CD8-positive, alpha-beta memory T cell (primary cell): ENCODE results near the gene CLCN2. TPM values are rescaled to one million over a fixed set of nuclear protein-coding genes. Genes with fewer than 3 reads are reported as not detected.
A peak's percentile ranks its signal among the peaks of the same experiment; 100 is the strongest.

ENCODE experiments used
- CTCF ChIA-PET: fragments of 350-600 bp; sonication (Branson Sonifier 250); formaldehyde crosslinking; loops from one replicate; lab custom pipeline; 2021; ENCODE audit warnings: antibody characterized with exemption; lab: Charles Lee
- POLR2A ChIA-PET: fragments of 350-600 bp; sonication (Branson Sonifier 250); formaldehyde crosslinking; loops from one replicate; lab custom pipeline; 2021; ENCODE audit warnings: antibody characterized with exemption; lab: Charles Lee
- DNase-seq, 5 donors: peaks; one replicate each; pipeline versions ENCODE4 v3.0.0 to v3.0.0-alpha.2; 2020 to 2022; ENCODE audit warnings: mixed read lengths in 1 of 5
- H3K27ac ChIP-seq: one replicate; pipeline ENCODE4 v1.7.0; 2013; ENCODE audit warnings: low read depth, mild to moderate bottlenecking, low read length, moderate library complexity
- H3K27me3 ChIP-seq: 2 replicates; pipeline ENCODE4 v1.7.0; 2013; ENCODE audit warnings: low read length, mild to moderate bottlenecking; ENCODE audit not compliant: insufficient read depth, poor library complexity, severe bottlenecking
- H3K36me3 ChIP-seq: 2 replicates; pipeline ENCODE4 v1.7.0; 2013; ENCODE audit warnings: mild to moderate bottlenecking, low read length, moderate library complexity; ENCODE audit not compliant: insufficient read depth
- H3K4me1 ChIP-seq: 2 replicates; pipeline ENCODE4 v1.7.0; 2013; ENCODE audit warnings: mild to moderate bottlenecking, low read length, moderate library complexity; ENCODE audit not compliant: insufficient read depth
- H3K4me3 ChIP-seq: 2 replicates; pipeline ENCODE4 v1.7.0; 2013; ENCODE audit warnings: mild to moderate bottlenecking, low read length
- H3K9me3 ChIP-seq: 2 replicates; pipeline ENCODE4 v1.7.0; 2013; ENCODE audit warnings: mild to moderate bottlenecking, low read length
- H3K27ac Mint-ChIP-seq, 8 donors: one replicate each; pipeline ENCODE4 v1.8.0; 2020 to 2021; ENCODE audit warnings: mixed read lengths in 8 of 8, mild to moderate bottlenecking in 6 of 8, inconsistent platforms in 3 of 8, moderate library complexity in 3 of 8
- H3K27me3 Mint-ChIP-seq, 2 donors: one replicate each; pipeline ENCODE4 v1.8.0; 2020 to 2021; ENCODE audit warnings: mixed read lengths in 2 of 2, mild to moderate bottlenecking in 1 of 2, moderate library complexity in 1 of 2
- H3K36me3 Mint-ChIP-seq, 3 donors: one replicate each; pipeline ENCODE4 v1.8.0; 2020 to 2021; ENCODE audit warnings: mixed read lengths in 3 of 3, inconsistent platforms in 1 of 3, mild to moderate bottlenecking in 1 of 3
- H3K4me1 Mint-ChIP-seq, 3 donors: one replicate each; pipeline ENCODE4 v1.8.0; 2020 to 2021; ENCODE audit warnings: mixed read lengths in 3 of 3, inconsistent platforms in 1 of 3, mild to moderate bottlenecking in 1 of 3
- H3K4me3 Mint-ChIP-seq, 7 donors: one replicate each; pipeline ENCODE4 v1.8.0; 2020 to 2021; ENCODE audit warnings: mixed read lengths in 7 of 7, mild to moderate bottlenecking in 6 of 7, moderate library complexity in 4 of 7, inconsistent platforms in 2 of 7
- H3K9me3 Mint-ChIP-seq, 5 donors: one replicate each; pipeline ENCODE4 v1.8.0; 2020 to 2022; ENCODE audit warnings: mixed read lengths in 5 of 5, mild to moderate bottlenecking in 3 of 5, moderate library complexity in 2 of 5, inconsistent platforms in 1 of 5
- polyA plus RNA-seq: library from polyadenylated mRNA; unstranded; fragments of 300-500 nt; fragmentation: Illumina TruSeq; gene quantifications from one replicate; pipeline ENCODE4 v1.2.3, GENCODE V29; 2021
- total RNA-seq, 2 experiments: library from RNA; stranded (reverse); gene quantifications; one replicate each; pipeline ENCODE4 v1.2.3, GENCODE V29; 2021

Gene CLCN2
- total and polyA plus RNA-seq, 3 experiments from 2014 or later, result 0.54 to 7.3 (median 6.3) TPM

- POLR2A ChIA-PET, result no interaction called here
- H3K4me1 Mint-ChIP-seq, result peaks cover 5 to 10% (median 8%) of the 10 kb centered on the region in 3 donors
These were observed 3.9 kb downstream of the CLCN2 start for GRCh38 chr3:184357248-184358123.

GRCh38 chr3:184355261-184356040 is 6.0 kb downstream of the CLCN2 start:
- Mint-ChIP-seq H3K4me1 (peaks cover 3 to 6% (median 5%) of the 10 kb centered on the region in 3 donors), H3K4me3 (peak overlapping the region in 1 of 7 donors; percentile 57), H3K27ac (peak overlapping the region in 1 of 8 donors; percentile 71), H3K9me3 (no peaks in the 10 kb centered on the region), H3K27me3 (no peaks in the 10 kb centered on the region), H3K36me3 (no peaks in the 10 kb centered on the region)
- no peaks in the 10 kb centered on the region for H3K9me3 ChIP-seq
- no peaks in the 10 kb centered on the region for H3K36me3 ChIP-seq
- H3K4me1 ChIP-seq, result peaks cover 5% of the 10 kb centered on the region
- no peak for DNase-seq
- no peaks in the 10 kb centered on the region for H3K27me3 ChIP-seq
- H3K27ac ChIP-seq, result no peak overlapping the region
- POLR2A ChIA-PET, result no interaction called here
- H3K4me3 ChIP-seq, result no peak overlapping the region
- CTCF ChIA-PET, result interaction anchor here (1.2 to 2.6 kb wide), 2 partner anchors 13 to 158 kb away, joined by 6 to 31 read pairs; no protein-coding TSS in a partner anchor

More at GRCh38 chr3:184357248-184358123, 3.9 kb downstream of the CLCN2 start:
- Histone ChIP-seq H3K27ac (no peak overlapping the region), H3K9me3 (no peaks in the 10 kb centered on the region), H3K4me1 (peaks cover 13% of the 10 kb centered on the region), H3K27me3 (no peaks in the 10 kb centered on the region), H3K36me3 (no peaks in the 10 kb centered on the region), H3K4me3 (no peak overlapping the region)
- Mint-ChIP-seq H3K9me3 (no peaks in the 10 kb centered on the region), H3K27ac (peak overlapping the region in 1 of 8 donors; percentile 39), H3K4me3 (peak overlapping the region in 1 of 7 donors; percentile 69), H3K27me3 (no peaks in the 10 kb centered on the region), H3K36me3 (peaks cover 0 to 5% (median 0%) of the 10 kb centered on the region in 3 donors)
- DNase-seq, result no peak
- CTCF ChIA-PET, result interaction anchor here (1.2 to 1.5 kb wide), 3 partner anchors 14 to 185 kb away, joined by 3 read pairs; no protein-coding TSS in a partner anchor

GRCh38 chr3:184354754-184355153 is 6.7 kb downstream of the CLCN2 start:
- Histone ChIP-seq H3K9me3 (no peaks in the 10 kb centered on the region), H3K4me1 (peaks cover 4% of the 10 kb centered on the region), H3K27ac (no peak overlapping the region), H3K27me3 (no peaks in the 10 kb centered on the region), H3K36me3 (no peaks in the 10 kb centered on the region), H3K4me3 (no peak overlapping the region)
- POLR2A ChIA-PET, result interaction anchor here (0.5 kb wide), 1 partner anchor 10 kb away, joined by 3 read pairs; no protein-coding TSS in a partner anchor
- Mint-ChIP-seq H3K4me3 (no peak overlapping the region), H3K9me3 (no peaks in the 10 kb centered on the region), H3K27me3 (no peaks in the 10 kb centered on the region), H3K4me1 (peaks cover 0 to 6% (median under 1%) of the 10 kb centered on the region in 3 donors), H3K36me3 (no peaks in the 10 kb centered on the region), H3K27ac (no peak overlapping the region)
- CTCF ChIA-PET, result interaction anchor here (1.2 to 2.6 kb wide), 3 partner anchors 14 to 159 kb away, joined by 4 to 31 read pairs (median 6); partner anchors contain the start of gene THPO
- DNase-seq, result no peak

- peak; percentile 33 to 72 (median 52) for DNase-seq
- no peaks in the 10 kb centered on the region for H3K27me3 ChIP-seq
- no peak overlapping the region for H3K4me3 Mint-ChIP-seq
- CTCF ChIA-PET, result interaction anchor here (0.6 to 2.6 kb wide), 18 partner anchors 8 to 191 kb away, joined by 3 to 31 read pairs (median 4); partner anchors contain the start of genes POLR2H and THPO
- H3K27ac Mint-ChIP-seq, result peak overlapping the region in 1 of 8 donors; percentile 38
- POLR2A ChIA-PET, result interaction anchor here (0.5 to 0.6 kb wide), 2 partner anchors 10 to 151 kb away, joined by 3 to 6 read pairs; no protein-coding TSS in a partner anchor
- no peak overlapping the region for H3K27ac ChIP-seq
- no peaks in the 10 kb centered on the region for H3K9me3 Mint-ChIP-seq
- H3K4me1 ChIP-seq, result peaks cover 4% of the 10 kb centered on the region
- H3K27me3 Mint-ChIP-seq, result no peaks in the 10 kb centered on the region
- H3K9me3 ChIP-seq, result no peaks in the 10 kb centered on the region
- peaks cover 0 to 6% (median 0%) of the 10 kb centered on the region in 3 donors for H3K4me1 Mint-ChIP-seq
- no peaks in the 10 kb centered on the region for H3K36me3 Mint-ChIP-seq
- H3K36me3 ChIP-seq, result no peaks in the 10 kb centered on the region
- no peak overlapping the region for H3K4me3 ChIP-seq
These were observed 7.2 kb downstream of the CLCN2 start for GRCh38 chr3:184354121-184354728.

- no peaks in the 10 kb centered on the region for H3K27me3 Mint-ChIP-seq
- H3K4me3 Mint-ChIP-seq, result no peak overlapping the region
- H3K27ac Mint-ChIP-seq, result no peak overlapping the region
- peaks cover 0 to 6% (median 0%) of the 10 kb centered on the region in 3 donors for H3K4me1 Mint-ChIP-seq
- Histone ChIP-seq H3K4me3 (no peak overlapping the region), H3K4me1 (peaks cover 4% of the 10 kb centered on the region), H3K27me3 (no peaks in the 10 kb centered on the region), H3K36me3 (no peaks in the 10 kb centered on the region), H3K27ac (no peak overlapping the region), H3K9me3 (no peaks in the 10 kb centered on the region)
- H3K36me3 Mint-ChIP-seq, result no peaks in the 10 kb centered on the region
- POLR2A ChIA-PET, result interaction anchor here (0.6 kb wide), 1 partner anchor 151 kb away, joined by 6 read pairs; no protein-coding TSS in a partner anchor
- H3K9me3 Mint-ChIP-seq, result no peaks in the 10 kb centered on the region
- no peak for DNase-seq
- CTCF ChIA-PET, result interaction anchor here (0.6 to 2.6 kb wide), 17 partner anchors 9 to 190 kb away, joined by 3 to 31 read pairs (median 4); partner anchors contain the start of genes POLR2H and THPO
These were observed 7.9 kb downstream of the CLCN2 start for GRCh38 chr3:184353546-184353941.

- Histone ChIP-seq H3K27me3 (no peaks in the 10 kb centered on the region), H3K4me3 (no peak overlapping the region), H3K4me1 (peaks cover 4% of the 10 kb centered on the region), H3K36me3 (no peaks in the 10 kb centered on the region), H3K27ac (no peak overlapping the region), H3K9me3 (no peaks in the 10 kb centered on the region)
- no peak for DNase-seq
- no peaks in the 10 kb centered on the region for H3K9me3 Mint-ChIP-seq
- ChIA-PET POLR2A (interaction anchor here (1.0 kb wide), 1 partner anchor 161 kb away, joined by 4 read pairs; no protein-coding TSS in a partner anchor), CTCF (interaction anchor here (0.9 to 2.6 kb wide), 12 partner anchors 9 to 161 kb away, joined by 3 to 31 read pairs (median 4); partner anchors contain the start of genes POLR2H and THPO)
- H3K27ac Mint-ChIP-seq, result no peak overlapping the region
- H3K27me3 Mint-ChIP-seq, result no peaks in the 10 kb centered on the region
- H3K36me3 Mint-ChIP-seq, result no peaks in the 10 kb centered on the region
- H3K4me1 Mint-ChIP-seq, result peaks cover 0 to 6% (median 0%) of the 10 kb centered on the region in 3 donors
- H3K4me3 Mint-ChIP-seq, result no peak overlapping the region
These were observed 8.4 kb downstream of the CLCN2 start for GRCh38 chr3:184352897-184353545.
